ENCODE data around the gene PAX9.

PAX9 gene

GRCh38 chr14:36702474-36702873 lies 40.8 kb downstream of the PAX9 start:
- no peak for DNase-seq (ENCODE audit: low spot score)
- TF ChIP-seq, protein P1, sequence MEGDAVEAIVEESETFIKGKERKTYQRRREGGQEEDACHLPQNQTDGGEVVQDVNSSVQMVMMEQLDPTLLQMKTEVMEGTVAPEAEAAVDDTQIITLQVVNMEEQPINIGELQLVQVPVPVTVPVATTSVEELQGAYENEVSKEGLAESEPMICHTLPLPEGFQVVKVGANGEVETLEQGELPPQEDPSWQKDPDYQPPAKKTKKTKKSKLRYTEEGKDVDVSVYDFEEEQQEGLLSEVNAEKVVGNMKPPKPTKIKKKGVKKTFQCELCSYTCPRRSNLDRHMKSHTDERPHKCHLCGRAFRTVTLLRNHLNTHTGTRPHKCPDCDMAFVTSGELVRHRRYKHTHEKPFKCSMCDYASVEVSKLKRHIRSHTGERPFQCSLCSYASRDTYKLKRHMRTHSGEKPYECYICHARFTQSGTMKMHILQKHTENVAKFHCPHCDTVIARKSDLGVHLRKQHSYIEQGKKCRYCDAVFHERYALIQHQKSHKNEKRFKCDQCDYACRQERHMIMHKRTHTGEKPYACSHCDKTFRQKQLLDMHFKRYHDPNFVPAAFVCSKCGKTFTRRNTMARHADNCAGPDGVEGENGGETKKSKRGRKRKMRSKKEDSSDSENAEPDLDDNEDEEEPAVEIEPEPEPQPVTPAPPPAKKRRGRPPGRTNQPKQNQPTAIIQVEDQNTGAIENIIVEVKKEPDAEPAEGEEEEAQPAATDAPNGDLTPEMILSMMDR (IDR thresholded peaks at IDR 0.05; ENCODE audit: extremely low read depth, missing control alignments), result no peak

- TF ChIP-seq, protein P1 (IDR thresholded peaks at IDR 0.05; ENCODE audit: extremely low read depth, missing control alignments), result no peak
- DNase-seq (ENCODE audit: low spot score), result no peak
These were observed 45.9 kb downstream of the PAX9 start for GRCh38 chr14:36707570-36707969.

GRCh38 chr14:36713960-36714703 lies 52.5 kb downstream of the PAX9 start:
- TF ChIP-seq, protein P1 (IDR thresholded peaks at IDR 0.05; ENCODE audit: extremely low read depth, missing control alignments), result no peak
- DNase-seq (ENCODE audit: low spot score), result no peak

GRCh38 chr14:36716614-36717184 lies 55.0 kb downstream of the PAX9 start:
- TF ChIP-seq, protein P1 (IDR thresholded peaks at IDR 0.05; ENCODE audit: extremely low read depth, missing control alignments), result no peak
- no peak for DNase-seq (ENCODE audit: low spot score)

GRCh38 chr14:36717363-36717762 lies 55.7 kb downstream of the PAX9 start:
- TF ChIP-seq, protein P1 (IDR thresholded peaks at IDR 0.05; ENCODE audit: extremely low read depth, missing control alignments), result no peak
- DNase-seq (ENCODE audit: low spot score), result no peak

GRCh38 chr14:36718216-36718615 lies 56.6 kb downstream of the PAX9 start:
- TF ChIP-seq, protein P1 (IDR thresholded peaks at IDR 0.05; ENCODE audit: extremely low read depth, missing control alignments), result no peak
- DNase-seq (ENCODE audit: low spot score), result no peak

- TF ChIP-seq, protein P1 (IDR thresholded peaks at IDR 0.05; ENCODE audit: extremely low read depth, missing control alignments), result no peak
- no peak for DNase-seq (ENCODE audit: low spot score)
These were observed 58.2 kb downstream of the PAX9 start for GRCh38 chr14:36719823-36720222.
